ENCODE results near the gene FERMT1.

DNA sequence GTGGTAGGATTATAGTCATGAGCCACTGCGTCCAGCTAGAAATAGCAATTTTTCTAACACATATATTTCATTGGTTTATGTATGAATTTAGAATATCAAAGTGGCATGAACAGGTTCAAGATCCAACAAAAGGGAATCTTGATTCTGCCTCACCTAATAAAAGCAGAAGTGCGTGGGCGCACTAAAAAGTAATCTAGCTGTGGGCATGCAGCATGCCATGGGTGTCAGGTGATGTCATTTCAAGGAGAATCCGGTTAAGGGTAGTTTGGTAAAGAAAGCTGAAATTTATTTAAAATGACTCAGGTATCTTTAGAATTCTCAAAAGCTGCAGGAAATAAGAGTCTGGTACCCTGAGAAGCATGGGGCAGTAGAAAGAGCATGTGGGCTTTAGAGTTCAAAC lies 86.6 kb downstream of the FERMT1 start:
- TF ChIP-seq CTCF (IDR thresholded peaks at IDR 0.05; ENCODE audit: borderline replicate concordance, extremely low read depth, low read length, poor library complexity, severe bottlenecking) (no peak), EZH2 (IDR thresholded peaks at IDR 0.05; ENCODE audit: borderline replicate concordance, low read depth, low read length, severe bottlenecking) (no peak)
